IgD-negative memory B cell (primary cell): Measurements from ENCODE around the gene ETFDH. TPM values are rescaled to one million over a fixed set of nuclear protein-coding genes. Genes with fewer than 3 reads are reported as not detected.
"Not testable (repeated sequence)": the region's sequence is repeated elsewhere in the genome, so short reads cannot be mapped to it uniquely, and the experiment has no call there.

Experiments
- H3K27ac Mint-ChIP-seq, 3 donors: one replicate each; pipeline ENCODE4 v1.8.0; 2020 to 2022; ENCODE audit warnings: mild to moderate bottlenecking in 3 of 3, mixed read lengths in 3 of 3, moderate library complexity in 1 of 3
- H3K27me3 Mint-ChIP-seq: one replicate; pipeline ENCODE4 v1.8.0; 2021; ENCODE audit warnings: mixed read lengths
- H3K36me3 Mint-ChIP-seq: one replicate; pipeline ENCODE4 v1.8.0; 2020; ENCODE audit warnings: mild to moderate bottlenecking, mixed read lengths
- H3K4me1 Mint-ChIP-seq, 3 donors: one replicate each; pipeline ENCODE4 v1.8.0; 2020 to 2022; ENCODE audit warnings: mixed read lengths in 3 of 3, mild to moderate bottlenecking in 1 of 3
- H3K4me3 Mint-ChIP-seq, 4 donors: one replicate each; pipeline ENCODE4 v1.8.0; 2020 to 2022; ENCODE audit warnings: mild to moderate bottlenecking in 4 of 4, mixed read lengths in 4 of 4, moderate library complexity in 3 of 4
- H3K9me3 Mint-ChIP-seq, 3 donors: one replicate each; pipeline ENCODE4 v1.8.0; 2020 to 2021; ENCODE audit warnings: mixed read lengths in 3 of 3, mild to moderate bottlenecking in 1 of 3
- polyA plus RNA-seq: library from polyadenylated mRNA; unstranded; fragments of 300-500 nt; fragmentation: Illumina TruSeq; gene quantifications from one replicate; pipeline ENCODE4 v1.2.3, GENCODE V29; 2021

The ETFDH gene
- polyA plus RNA-seq, 1 donor from 2014 or later = 4.2 TPM

GRCh38 chr4:158722291-158722916 lies 50.3 kb downstream of the ETFDH start:
- H3K4me3 Mint-ChIP-seq = peak overlapping the region; percentile 97 to 100 (median 100)
- H3K36me3 Mint-ChIP-seq = peaks cover 10% of the 10 kb centered on the region
- no peaks in the 10 kb centered on the region for H3K9me3 Mint-ChIP-seq
- H3K27ac Mint-ChIP-seq = peak overlapping the region; percentile 96 to 98 (median 98)
- H3K4me1 Mint-ChIP-seq = peaks cover 21 to 32% (median 25%) of the 10 kb centered on the region in 3 donors
- peaks cover 9% of the 10 kb centered on the region for H3K27me3 Mint-ChIP-seq

GRCh38 chr4:158722917-158723793 lies 51.1 kb downstream of the ETFDH start, which contains the start of gene PPID:
TSS of gene PPID (minus strand) at chr4:158723396. CDS start at chr4:158723288, 108 bp downstream.
- Mint-ChIP-seq H3K4me3 (peak within 1 kb of the TSS; percentile 97 to 100 (median 100)), H3K36me3 (peaks cover 10% of the 10 kb centered on the region), H3K4me1 (peaks cover 21 to 32% (median 23%) of the 10 kb centered on the region in 3 donors), H3K27me3 (peaks cover 9% of the 10 kb centered on the region), H3K27ac (peak within 1 kb of the TSS; percentile 96 to 98 (median 98)), H3K9me3 (no peaks in the 10 kb centered on the region)

GRCh38 chr4:158724637-158725036 lies 52.5 kb downstream of the ETFDH start:
- Mint-ChIP-seq H3K27ac (peak overlapping the region in 1 of 3 donors; percentile 57), H3K36me3 (peaks cover 4% of the 10 kb centered on the region), H3K4me1 (peaks cover 18 to 29% (median 23%) of the 10 kb centered on the region in 3 donors), H3K27me3 (peaks cover 16% of the 10 kb centered on the region), H3K9me3 (no peaks in the 10 kb centered on the region), H3K4me3 (peak overlapping the region in 3 of 4 donors; percentile 34 to 100 (median 77))

GRCh38 chr4:158726633-158727032 lies 54.5 kb downstream of the ETFDH start:
- Mint-ChIP-seq H3K4me3 (peak overlapping the region in 1 of 4 donors; percentile 2), H3K27ac (peak overlapping the region in 1 of 3 donors; percentile 44)

GRCh38 chr4:158728236-158728635 lies 56.1 kb downstream of the ETFDH start:
- Mint-ChIP-seq H3K9me3 (no peaks in the 10 kb centered on the region), H3K27me3 (peaks cover 25% of the 10 kb centered on the region), H3K36me3 (peaks cover 1% of the 10 kb centered on the region), H3K4me3 (no peak overlapping the region), H3K27ac (no peak overlapping the region), H3K4me1 (peaks cover 5 to 9% (median 6%) of the 10 kb centered on the region in 3 donors)

More at GRCh38 chr4:158726633-158727032, 54.5 kb downstream of the ETFDH start:
- Mint-ChIP-seq H3K4me1 (peaks cover 12 to 21% (median 21%) of the 10 kb centered on the region in 3 donors), H3K36me3 (peaks cover 1% of the 10 kb centered on the region), H3K9me3 (no peaks in the 10 kb centered on the region), H3K27me3 (peaks cover 21% of the 10 kb centered on the region)

GRCh38 chr4:158729716-158730559 lies 57.8 kb downstream of the ETFDH start:
- Mint-ChIP-seq H3K9me3 (no peaks in the 10 kb centered on the region), H3K27ac (no peak overlapping the region), H3K4me3 (no peak overlapping the region), H3K4me1 (peaks cover 0 to 4% (median 0%) of the 10 kb centered on the region in 3 donors), H3K27me3 (peaks cover 27% of the 10 kb centered on the region), H3K36me3 (no peaks in the 10 kb centered on the region)

- no peak overlapping the region for H3K4me3 Mint-ChIP-seq
- H3K9me3 Mint-ChIP-seq = no peaks in the 10 kb centered on the region
- H3K27ac Mint-ChIP-seq = no peak overlapping the region
- H3K4me1 Mint-ChIP-seq = no peaks in the 10 kb centered on the region
- peaks cover 5% of the 10 kb centered on the region for H3K27me3 Mint-ChIP-seq
- H3K36me3 Mint-ChIP-seq = no peaks in the 10 kb centered on the region
Measured at GRCh38 chr4:158738866-158739265, 66.8 kb downstream of the ETFDH start.

GRCh38 chr4:158739600-158739999 lies 67.5 kb downstream of the ETFDH start:
- Mint-ChIP-seq H3K36me3 (no peaks in the 10 kb centered on the region), H3K27ac (no peak overlapping the region), H3K4me1 (no peaks in the 10 kb centered on the region), H3K4me3 (no peak overlapping the region), H3K27me3 (peaks cover 5% of the 10 kb centered on the region), H3K9me3 (no peaks in the 10 kb centered on the region)

- Mint-ChIP-seq H3K27me3 (peaks cover 3% of the 10 kb centered on the region), H3K9me3 (no peaks in the 10 kb centered on the region), H3K4me1 (no peaks in the 10 kb centered on the region), H3K4me3 (no peak overlapping the region), H3K36me3 (no peaks in the 10 kb centered on the region), H3K27ac (no peak overlapping the region)
Measured at GRCh38 chr4:158741326-158742021, 69.4 kb downstream of the ETFDH start.

- not testable (repeated sequence) for H3K27ac Mint-ChIP-seq, H3K4me1 Mint-ChIP-seq, H3K9me3 Mint-ChIP-seq, H3K36me3 Mint-ChIP-seq, H3K27me3 Mint-ChIP-seq, H3K4me3 Mint-ChIP-seq
Measured at GRCh38 chr4:158746537-158746936, 74.4 kb downstream of the ETFDH start.

- no peak overlapping the region for H3K4me3 Mint-ChIP-seq
- no peaks in the 10 kb centered on the region for H3K36me3 Mint-ChIP-seq
- H3K4me1 Mint-ChIP-seq = no peaks in the 10 kb centered on the region
- no peaks in the 10 kb centered on the region for H3K9me3 Mint-ChIP-seq
- no peaks in the 10 kb centered on the region for H3K27me3 Mint-ChIP-seq
- no peak overlapping the region for H3K27ac Mint-ChIP-seq
Measured at GRCh38 chr4:158750379-158750778, 78.3 kb downstream of the ETFDH start.

- H3K27ac Mint-ChIP-seq = no peak overlapping the region
- H3K4me1 Mint-ChIP-seq = no peaks in the 10 kb centered on the region
- peaks cover 0 to 11% (median 5%) of the 10 kb centered on the region in 3 donors for H3K9me3 Mint-ChIP-seq
- H3K4me3 Mint-ChIP-seq = no peak overlapping the region
- no peaks in the 10 kb centered on the region for H3K36me3 Mint-ChIP-seq
- peaks cover 17% of the 10 kb centered on the region for H3K27me3 Mint-ChIP-seq
Measured at GRCh38 chr4:158754385-158755180, 82.5 kb downstream of the ETFDH start.

- H3K36me3 Mint-ChIP-seq, H3K4me3 Mint-ChIP-seq, H3K4me1 Mint-ChIP-seq, H3K27ac Mint-ChIP-seq: not testable (repeated sequence)
- H3K27me3 Mint-ChIP-seq = peaks cover 20% of the 10 kb centered on the region
- H3K9me3 Mint-ChIP-seq = peaks cover 0 to 11% (median 5%) of the 10 kb centered on the region in 3 donors
Measured at GRCh38 chr4:158755819-158756218, 83.7 kb downstream of the ETFDH start.
